Measurements from ENCODE around the gene NPTXR.
"Not testable (repeated sequence)": the region's sequence is repeated elsewhere in the genome, so short reads cannot be mapped to it uniquely, and the experiment has no call there.

NPTXR gene

DNA sequence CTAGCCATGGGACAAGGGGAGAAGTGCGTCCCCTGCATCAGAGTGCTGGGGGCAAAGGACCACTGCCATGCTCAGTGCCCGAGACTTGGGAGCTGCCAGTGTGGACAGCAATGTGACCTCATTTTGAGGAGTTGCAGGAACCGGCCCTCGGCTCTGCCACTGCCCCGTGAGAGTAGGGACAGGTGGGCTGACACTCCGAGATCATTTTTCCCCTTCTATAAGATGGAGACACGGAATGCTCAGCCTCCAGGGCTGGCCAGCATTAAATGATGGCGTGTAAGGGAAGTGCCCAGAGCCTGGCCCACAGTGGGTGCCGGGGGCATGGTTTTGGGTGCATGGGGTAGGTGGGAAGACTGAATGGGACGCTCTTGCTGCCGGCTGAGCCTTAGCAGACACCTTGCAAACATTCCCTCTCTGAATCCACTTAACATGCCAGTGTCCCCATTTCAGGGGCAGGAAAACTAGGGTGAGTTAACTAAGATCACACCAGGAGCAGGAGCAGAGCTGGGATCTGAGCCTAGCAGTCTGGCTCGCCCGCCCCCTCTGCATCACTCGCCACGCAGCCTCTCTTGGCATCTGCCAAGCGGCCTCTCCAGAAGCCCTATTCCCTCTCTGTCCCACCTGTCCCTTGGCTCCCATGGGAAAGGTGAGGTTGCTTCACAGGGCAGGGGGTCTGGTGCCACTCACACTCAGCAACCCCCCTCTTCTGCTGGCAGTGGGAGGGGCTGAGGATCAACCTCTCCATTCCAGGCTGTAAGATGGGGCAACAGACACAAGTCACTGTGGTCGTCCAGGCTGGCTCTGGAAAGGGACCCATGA lies 13.6 kb downstream of the NPTXR start:
- DNase-seq: no peak

GRCh38 chr22:38829485-38829884 lies 14.3 kb downstream of the NPTXR start:
- no peak for DNase-seq

- peak; percentile 18 for DNase-seq
Observed at GRCh38 chr22:38828616-38829205, 15.1 kb downstream of the NPTXR start.

- peak; percentile 33 for DNase-seq
Observed at GRCh38 chr22:38828191-38828590, 15.6 kb downstream of the NPTXR start.

DNA sequence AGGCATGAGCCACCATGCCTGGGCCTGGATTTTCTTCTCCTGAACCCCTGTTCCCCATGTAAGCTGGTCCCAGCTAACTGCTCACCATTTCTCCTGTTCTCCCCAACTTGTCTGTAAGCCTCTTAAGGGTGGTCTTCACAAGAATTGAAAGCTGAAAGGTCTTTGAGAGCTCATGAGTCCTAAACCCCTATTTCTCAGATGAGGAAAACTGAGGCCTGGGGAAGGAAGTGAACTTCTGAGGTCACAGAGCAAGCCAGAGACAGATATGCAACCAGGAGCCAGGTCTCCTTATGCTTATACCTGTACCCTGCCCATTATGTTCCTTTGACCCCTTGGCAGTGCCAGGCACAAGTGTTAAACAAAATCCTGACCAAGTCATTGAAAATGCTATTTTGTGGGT lies 16.3 kb downstream of the NPTXR start:
- DNase-seq: no peak

DNA sequence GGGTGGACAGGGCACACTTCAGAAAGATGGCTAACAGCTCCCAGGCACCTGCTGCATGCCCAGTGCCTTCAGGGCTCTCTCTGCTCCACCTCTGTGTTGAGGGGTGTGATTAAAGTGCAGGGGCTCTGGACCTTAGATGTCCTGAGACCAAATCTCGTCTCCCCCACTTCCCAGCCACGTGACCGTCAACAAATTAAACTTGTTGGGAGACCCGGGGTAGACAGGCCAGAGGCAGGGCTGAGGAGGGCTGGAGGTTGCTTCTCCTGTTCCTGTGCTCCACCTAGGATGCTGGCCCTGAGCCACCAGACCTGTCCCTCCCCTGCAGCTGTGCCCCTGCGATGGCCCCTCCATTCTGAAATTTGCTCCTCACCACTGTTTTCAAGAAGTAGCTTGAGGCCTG lies 17.0 kb downstream of the NPTXR start:
- no peak for DNase-seq

GRCh38 chr22:38826386-38826785 lies 17.4 kb downstream of the NPTXR start:
- DNase-seq: no peak

DNA sequence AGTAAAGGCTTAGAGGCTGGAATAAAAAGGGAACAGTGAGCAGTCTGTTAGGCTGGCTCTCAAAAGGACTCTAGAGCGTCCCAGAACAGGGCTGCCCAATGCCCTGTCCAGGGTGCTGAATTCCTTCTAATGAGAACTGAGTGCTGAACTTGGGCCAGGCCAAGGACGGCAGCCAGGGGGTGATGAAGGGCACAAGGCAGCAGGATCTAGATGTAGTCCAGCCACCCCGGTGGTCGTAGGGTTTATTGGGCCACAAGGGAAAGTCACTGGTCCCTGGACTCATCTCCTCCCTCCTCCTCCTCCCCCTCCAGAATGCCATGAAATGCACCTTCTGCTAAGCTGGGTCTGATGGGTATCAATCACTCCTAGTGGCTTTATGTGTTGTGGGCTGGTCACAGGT lies 19.2 kb downstream of the NPTXR start:
- DNase-seq: no peak

DNA sequence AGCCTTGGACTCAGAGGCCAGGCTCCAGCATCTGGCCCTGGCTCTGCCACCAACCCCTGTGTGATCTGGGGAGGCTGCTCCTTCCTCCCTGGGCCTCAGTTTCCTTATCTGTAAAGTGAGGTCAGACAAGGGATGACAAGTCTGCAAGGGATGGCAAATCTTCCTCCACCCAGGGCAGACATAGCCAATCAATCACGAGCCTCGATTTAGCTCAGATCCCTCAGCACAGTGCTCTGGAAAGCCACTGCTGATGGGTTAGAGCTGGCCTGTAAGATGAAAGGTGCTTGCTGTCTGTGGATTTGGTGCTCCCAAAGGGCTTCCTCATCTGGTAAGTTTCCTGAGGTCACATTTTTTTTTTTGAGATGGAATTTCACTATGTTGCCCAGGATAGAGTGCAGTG lies 20.2 kb downstream of the NPTXR start:
- DNase-seq: no peak

DNA sequence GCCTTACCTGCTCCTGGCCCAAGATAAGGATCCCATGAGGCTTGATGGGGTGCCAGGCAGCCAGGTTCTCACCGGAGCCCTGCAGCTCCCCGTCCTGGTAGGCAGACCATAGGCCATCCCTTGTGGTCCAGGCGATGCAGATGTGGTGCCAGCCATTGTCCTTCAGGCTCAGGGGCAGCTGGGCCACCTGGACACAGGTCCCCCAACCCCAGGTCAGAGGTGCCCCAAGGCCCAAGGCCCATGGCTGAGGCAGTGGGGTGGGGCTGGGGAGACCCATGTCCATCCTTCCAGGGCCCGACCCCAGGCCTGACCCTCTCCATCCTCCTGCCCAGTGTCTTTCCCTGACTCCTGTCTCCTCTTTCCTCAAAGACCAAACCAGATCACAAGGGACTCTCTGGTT lies 20.8 kb downstream of the NPTXR start:
- no peak for DNase-seq

GRCh38 chr22:38820020-38820419 lies 23.8 kb downstream of the NPTXR start:
- DNase-seq: no peak

- DNase-seq: no peak
Observed at GRCh38 chr22:38819387-38819940, 24.4 kb downstream of the NPTXR start.

GRCh38 chr22:38817196-38817595 lies 26.6 kb downstream of the NPTXR start:
- no peak for DNase-seq

DNA sequence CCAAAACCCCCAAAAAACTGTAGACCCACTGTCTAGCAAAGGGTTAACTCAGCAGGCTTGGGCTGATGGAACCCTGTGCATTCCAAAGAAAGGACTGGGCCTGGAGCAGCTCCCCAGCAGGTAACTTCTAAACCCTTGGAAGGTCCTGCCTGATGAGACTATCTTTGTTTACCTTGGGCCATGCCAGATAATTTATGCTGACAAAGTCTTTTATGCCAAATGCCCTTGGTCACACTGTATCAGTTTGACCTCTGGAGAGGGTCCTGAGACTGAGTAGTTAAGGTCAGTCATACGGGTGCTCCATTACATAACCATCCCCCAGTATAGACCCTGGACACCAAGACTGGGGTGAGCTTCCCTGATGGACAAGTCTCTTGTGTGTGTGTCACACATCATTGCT lies 28.0 kb downstream of the NPTXR start:
- DNase-seq: no peak

DNA sequence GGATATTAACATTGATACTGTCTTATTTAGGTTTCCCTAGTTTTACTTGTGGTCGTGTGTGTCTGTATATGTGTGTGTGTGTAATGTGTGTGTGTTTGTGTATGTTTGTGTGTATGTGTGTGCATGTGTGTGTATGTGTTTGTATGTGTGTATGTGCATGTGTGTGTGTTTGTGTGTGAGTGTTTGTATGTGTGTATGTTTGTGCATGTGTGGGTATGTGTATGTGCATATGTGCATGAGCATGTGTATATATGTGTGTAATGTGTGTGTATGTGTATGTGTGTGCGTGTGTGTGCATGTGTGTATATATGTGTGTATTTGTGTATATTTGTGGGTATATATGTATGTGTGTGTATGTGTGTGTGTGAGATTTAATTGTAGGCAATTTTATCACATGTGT lies 32.6 kb downstream of the NPTXR start:
- DNase-seq: no peak

DNA sequence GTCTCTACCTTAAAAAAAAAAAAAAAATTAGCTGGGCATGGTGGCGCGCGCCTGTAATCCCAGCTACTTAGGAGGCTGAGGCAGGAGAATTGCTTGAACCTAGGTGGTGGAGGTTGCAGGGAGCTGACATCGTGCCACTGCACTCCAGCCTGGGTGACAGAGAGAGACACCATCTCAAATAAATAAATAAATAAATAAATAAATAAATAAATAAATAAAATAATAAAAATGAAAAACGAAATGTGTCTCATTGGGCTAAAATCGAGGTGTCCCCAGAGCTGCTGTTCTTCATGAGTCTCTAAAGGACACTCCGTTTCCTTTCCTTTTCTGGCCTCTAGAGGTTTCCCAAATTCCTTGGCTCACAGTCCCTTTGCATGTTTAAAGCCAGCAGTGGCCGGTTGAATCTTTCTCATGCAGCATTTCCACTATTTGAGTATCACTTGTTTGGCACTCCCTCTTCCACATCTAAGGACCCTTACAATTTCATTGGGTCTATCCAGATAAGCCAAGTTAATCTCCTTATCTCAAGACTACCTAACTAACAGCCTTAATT lies 38.7 kb downstream of the NPTXR start:
- DNase-seq: not testable (repeated sequence)

- DNase-seq: peak; percentile 45
Observed at GRCh38 chr22:38802671-38803121, 41.1 kb downstream of the NPTXR start.

DNA sequence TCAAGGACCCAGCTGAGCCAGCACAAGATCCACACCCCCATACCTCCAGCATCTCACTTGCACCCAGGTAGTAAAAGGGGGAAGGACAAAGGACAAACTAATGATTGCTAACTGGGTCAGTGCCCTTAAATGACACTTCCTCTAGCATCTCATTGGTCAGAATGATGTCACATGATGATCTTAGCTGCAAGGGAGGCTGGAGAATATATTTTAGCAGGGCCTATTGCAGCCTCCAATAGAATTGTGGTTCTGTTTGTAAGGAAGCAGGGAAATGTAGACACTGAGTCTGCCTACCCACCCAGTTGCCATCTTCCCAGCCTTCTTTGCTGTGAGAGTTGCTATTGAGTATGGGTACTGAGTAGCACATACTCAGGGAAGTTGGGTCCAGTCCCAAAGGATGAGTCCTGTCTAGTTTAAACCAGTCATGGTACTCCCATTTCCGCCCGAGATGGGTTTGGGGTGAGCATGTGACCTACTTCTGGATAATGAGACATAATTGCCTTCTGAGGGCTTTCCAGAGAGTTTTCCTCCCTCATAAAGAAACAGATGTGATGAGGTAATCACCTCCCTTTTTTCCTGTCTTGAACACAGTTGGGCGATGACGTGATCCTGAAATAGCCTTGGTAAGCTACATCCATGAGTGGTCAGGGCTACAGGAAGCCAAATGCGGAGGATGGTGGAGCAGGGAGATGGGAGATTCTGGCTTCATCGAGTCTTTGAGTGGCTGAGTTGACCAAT lies 44.4 kb downstream of the NPTXR start:
- no peak for DNase-seq

DNA sequence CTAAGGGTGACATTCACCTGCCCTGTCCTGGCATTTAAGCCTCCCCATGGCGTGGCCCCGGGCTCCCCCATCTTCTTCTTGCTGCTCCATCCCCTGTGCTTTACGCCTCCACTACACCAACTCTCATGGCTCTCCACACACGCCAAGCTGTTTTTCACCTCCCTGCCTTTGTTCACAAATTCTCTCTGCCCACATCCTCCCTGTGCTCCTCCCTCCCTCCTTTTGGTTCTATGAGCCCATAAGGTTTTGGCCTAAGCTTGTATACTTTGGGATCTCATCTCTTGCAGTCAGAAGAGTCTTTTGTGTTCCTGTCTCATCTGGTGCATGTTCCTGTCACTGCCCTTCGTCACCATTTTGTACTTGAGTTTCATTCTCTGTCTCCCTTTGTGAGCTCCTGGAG lies 45.3 kb downstream of the NPTXR start:
- DNase-seq: no peak

DNA sequence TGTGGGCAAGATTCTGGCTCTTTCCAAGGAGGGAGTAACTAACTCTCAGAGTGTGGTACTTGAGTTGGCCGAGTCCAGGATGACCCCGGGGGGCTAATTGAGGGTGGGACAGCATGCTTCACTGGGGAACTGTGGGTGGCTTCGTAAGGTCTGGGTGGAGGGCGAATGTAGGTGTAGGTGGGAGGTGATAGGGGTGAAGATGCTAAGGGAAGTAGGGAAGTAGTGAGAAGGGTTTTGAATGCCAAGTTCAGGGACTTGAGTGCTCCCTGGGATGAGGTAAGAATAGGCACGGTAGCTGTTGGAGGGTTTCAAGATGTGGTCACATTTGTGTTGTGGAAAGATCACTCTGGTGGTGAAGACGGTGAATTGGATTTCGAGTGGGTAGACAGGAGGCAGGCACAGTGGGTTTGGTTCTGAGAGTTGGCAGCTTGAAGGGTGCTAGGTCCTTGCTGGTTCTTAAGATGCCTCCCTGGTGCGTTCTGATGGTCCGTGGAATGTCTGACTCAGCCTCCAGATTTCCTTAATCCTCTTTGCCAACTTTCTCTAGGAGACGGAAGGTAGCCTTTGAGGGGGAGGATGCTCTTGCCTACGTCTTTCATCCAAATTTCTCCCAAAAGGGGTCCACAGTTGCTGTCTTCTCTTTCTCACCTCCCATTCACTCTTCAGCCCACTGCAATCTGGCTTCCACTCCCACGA lies 47.4 kb downstream of the NPTXR start:
- DNase-seq: no peak

DNA sequence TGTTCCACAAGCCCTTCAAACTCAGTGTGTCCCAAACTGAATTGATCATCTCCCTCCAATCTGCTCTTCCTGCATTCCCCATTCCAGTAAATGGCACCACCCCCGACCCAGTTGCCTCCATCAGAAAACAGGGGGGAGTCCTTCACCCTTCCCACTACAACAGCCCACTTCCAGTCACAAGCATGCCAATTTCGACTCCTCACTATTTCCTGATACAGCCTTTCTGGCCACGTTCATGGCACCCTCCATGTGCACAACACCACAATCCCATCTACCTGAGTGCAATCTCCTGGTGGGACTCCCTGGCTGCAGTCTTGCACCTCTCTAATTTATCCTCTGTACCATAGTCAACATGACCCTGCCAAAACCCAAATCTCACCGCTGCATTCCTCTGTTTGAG lies 48.3 kb downstream of the NPTXR start:
- DNase-seq: no peak

DNA sequence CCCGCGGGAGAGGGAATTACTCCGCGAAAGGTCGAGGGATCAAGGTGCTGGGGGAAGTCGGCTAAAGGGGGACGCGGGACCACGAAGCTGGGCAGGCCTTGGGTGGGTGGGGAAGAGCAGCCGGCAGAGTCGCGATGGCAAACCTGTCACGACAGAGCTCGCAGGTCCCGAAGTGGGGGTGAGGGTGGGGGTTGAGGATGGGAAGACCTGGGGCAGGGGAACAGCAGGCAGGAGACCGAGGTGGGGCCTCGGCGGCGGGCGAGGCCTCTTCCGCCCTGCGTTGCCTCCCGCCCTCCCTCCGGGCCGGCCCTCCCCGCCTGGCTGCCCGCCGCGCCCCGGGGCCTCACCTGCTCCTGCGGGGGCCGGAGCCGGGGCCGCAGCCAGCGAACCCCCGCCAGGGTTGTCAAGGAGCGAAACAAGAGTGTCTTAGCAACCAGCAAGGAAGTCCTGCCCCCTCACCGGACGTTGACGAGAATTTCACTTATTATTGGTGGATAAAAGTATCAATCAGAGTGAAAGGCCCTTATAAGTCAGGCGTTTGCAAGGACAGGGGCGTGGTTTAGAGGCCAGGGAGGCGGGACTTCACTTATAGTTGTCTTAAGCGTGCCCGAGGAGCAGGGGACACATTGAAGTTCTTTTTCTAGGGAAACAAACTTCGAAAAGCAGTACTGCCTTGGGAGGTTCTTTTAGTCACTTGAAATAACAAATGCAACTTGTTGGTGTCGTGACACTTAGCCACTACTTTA lies 49.9 kb downstream of the NPTXR start, which contains the start of gene DNAL4:
Gene DNAL4, minus strand, starts transcription at position 423 of the 746 bp plus-strand sequence. CDS start 11,412 bp downstream, outside the sequence.
- peak; percentile 96 for DNase-seq

Measured in NCI-H446 treated with DMSO at 0.1 percent for 48 hours (cell line).